Inferior parietal cortex (tissue), 1 donor: ENCODE data around the gene FBXW10.
"Not testable (repeated sequence)": the region's sequence is repeated elsewhere in the genome, so short reads cannot be mapped to it uniquely, and the experiment has no call there.

Experiments
- DNase-seq: peaks from one replicate; pipeline ENCODE4 v3.0.0-alpha.2; 2016; ENCODE audit errors: extremely low spot score

FBXW10 gene

DNA sequence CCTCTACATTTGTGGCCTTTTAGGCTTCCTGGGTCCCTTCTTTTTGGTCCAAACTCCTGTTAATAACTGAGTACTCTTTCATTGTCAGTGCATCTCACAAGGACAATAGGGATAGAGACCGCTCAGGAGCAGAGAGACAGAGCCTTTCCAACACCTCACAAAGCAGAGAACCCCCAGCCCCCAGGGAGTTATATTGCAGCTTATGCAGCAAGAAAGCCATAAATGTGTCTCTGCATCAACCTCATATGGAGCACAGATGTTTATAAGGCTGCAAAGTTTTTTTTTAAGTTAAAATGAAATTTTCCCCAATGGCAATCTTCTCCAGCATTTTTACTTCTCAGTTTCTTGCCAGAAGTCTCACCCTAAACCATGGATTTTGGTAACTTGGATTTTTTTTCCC lies 6.4 kb downstream of the FBXW10 start:
- DNase-seq, result not testable (repeated sequence)

DNA sequence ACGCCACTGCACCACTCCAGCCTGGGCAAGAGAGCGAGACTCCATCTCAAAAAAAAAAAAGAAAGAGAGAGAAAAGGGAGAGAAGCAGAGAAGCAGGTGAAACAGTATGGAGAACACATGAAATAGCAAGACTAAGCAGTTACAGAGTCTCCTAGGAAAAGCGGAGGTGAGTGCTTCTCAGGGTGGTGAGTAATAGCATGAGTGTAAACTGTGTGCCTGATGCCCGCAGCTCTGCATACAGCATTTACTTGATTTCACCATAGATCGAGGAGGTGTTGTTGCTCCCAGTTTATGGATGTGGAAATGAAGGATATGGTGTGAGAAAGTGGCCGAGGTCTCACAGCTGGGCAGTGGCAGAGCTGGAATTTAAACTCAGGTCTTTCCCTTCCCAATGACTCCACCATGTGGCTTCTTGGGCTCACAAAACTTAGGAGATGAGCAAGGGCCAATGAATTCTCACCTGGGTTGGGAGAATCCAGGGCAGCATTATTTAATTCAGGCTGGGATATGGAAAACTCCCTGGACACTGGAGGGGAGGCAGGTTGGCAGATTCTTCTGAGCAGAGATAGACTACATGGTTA lies 10.1 kb downstream of the FBXW10 start:
- not testable (repeated sequence) for DNase-seq

DNA sequence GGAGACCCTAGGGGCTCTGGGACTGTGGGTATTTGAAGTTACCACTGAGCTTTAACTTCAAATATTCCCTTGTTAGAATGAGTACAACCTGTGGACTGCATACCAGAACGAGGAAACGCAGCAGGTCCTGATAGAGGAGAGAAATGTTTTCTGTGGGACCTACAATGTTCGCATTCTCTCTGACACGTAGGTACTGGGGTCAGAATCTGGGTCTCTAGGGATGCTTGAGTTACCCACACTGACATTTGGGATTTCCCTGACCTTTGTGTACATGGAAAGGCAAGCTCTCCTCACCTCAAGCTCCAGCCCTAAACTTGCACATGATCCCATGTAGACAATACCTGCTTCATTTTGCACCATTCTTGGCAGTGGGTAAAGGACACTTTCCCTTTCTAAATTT lies 12.1 kb downstream of the FBXW10 start:
- not testable (repeated sequence) for DNase-seq

DNA sequence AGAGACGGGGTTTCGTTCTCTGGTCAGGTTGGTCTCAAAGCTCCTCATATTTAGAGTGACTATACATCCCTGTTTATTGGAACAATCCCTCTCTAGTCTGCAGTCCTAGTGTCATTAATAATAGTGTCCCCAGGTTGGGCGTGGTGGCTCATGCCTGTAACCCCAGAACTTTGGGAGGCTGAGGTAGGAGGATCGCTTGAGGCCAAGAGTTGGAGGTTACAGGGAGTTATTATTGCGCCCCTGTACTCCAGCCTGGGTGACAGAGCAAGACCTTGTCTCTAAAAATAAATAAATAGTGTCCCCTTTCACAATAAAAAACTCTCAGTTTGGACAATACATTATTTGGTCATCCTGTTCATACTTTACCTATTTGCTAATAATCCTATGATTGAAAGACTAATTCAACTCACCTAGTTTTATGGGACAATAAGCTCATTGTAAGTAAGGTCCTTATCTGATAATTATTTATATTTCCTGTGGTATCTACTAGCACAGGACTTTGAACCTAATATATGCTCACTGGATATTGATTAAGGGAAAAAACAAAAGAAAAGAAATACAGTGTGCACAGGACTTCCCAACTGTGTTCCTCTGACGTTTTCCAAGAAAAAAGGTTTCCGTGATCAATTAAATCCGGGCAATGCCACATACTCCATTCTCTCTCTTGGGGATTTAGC lies 13.7 kb downstream of the FBXW10 start:
- not testable (repeated sequence) for DNase-seq

DNA sequence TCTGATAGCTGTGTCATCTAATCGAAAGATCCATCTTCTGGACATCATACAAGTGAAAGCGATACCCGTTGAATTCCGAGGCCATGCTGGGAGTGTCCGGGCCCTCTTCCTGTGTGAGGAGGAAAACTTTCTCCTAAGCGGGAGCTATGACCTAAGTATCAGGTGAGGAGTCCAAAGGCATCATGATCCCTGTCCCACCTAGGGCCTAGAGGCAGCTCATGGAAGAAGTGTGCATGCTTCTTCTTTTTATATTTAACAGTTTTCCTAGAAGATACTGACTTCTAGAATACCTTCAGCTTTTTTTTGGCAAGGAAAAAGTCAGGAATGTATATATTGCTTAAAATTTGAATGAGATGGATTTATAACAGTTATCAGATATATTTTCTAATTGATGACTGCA lies 14.5 kb downstream of the FBXW10 start:
- DNase-seq, result not testable (repeated sequence)

DNA sequence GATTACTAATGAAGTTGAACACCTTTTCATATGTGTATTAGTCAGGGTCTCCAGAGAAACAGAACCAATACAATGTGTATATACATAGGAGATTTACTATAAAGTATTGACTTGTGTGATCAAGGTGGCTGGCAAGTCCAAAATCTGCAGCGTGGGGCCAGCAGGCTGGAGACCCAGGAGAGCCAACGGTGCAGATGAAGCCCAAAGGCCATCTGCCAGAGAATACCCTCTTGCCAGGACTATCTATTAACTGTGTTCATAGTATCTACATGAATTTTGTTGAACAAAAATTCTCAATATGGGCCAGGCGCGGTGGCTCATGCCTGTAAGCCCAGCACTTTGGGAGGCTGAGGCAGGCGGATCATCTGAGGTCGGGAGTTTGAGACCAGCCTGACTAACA lies 16.4 kb downstream of the FBXW10 start:
- not testable (repeated sequence) for DNase-seq

DNA sequence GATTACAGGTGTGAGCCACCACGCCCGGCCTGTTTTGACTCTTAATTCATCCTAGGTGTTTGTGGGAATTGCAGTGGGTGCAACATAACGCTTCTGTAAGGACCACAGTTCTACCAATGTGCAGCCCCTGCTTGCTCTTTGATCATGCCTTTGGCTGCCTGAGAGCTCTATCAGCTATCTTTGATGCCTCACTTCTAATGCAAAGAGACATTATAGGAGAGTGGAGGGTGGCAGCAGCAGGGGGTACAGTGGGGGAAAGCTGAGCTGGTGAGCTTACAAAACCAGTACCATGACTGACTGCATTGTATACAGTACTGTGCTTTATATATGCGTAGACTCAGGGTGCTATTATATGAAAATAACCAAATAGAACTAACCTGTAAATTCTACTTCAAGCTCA lies 26.7 kb downstream of the FBXW10 start:
- DNase-seq, result not testable (repeated sequence)

DNA sequence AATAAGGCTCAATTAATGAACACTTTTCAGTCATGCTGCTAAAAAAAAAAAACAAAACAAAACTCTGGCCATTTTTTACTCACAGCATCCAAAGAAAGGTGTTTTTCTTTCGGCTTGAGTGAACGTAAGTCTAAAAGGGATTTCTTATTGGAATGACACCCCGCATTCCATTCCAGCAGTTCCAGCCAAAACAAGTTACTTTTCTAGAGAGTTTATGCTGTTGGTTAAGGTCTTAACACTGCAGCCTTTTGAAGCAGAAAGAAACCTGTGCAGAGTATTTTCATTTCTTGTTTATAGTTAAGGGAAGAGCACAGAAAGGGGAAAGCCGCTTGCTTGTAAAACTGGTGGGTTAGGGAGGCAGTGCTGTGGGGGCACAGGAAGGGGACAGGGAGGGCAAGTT lies 27.2 kb downstream of the FBXW10 start:
- DNase-seq, result not testable (repeated sequence)

DNA sequence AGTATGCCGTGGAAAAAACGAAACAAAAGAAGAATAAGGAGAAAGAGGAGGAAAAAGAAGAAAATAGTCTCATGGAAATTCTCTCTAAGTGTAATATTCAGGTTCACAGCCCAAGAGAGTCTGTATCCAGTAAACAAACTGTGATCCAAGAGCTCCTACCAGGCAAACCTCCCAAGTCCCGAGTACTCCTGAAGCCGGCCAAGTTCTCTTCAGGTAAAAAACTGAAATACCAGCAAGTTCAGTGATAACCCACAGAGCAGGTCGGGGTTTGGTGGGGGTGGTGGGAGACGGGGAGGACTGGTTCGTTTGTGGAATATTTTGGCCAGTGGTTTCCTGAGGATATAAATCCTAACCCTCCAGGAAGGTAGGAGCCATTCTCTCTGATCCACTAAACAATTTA lies 28.6 kb downstream of the FBXW10 start:
- no peak for DNase-seq

DNA sequence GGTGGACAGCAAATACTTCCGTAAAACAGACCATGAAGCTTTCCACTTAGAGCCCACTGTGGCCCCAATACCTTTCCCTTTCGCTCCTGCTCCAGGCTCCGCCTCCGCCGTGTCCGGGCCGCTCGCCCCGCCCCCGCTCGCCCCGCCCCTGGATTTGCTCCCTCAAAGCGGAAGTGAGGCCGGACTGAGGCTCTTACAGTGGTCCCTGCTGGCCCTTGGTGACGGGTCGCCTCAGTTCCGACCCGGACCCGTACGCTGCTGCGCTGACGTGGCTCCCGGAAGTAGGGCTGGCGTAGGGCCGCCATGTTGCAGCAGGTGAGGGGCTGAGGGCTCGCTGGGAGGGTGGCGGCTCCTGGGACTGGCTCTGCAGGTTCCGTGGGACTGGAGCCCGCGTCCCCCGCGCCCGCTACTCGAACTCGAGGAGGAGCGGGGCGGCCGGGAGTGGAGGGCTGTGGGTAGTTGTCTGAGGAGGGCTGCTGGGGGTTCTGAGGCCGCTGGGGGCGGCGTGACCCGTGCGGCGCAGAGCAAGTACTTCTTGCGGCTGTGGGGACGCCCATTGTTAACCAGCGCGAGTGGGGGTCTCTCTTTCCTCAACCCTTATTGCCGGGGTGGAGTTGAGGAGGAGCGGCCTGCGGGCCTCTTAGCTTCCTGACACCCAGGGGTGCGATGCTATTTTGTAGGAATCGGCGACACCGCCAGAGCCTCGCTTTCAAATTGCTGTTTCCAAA lies 37.3 kb downstream of the FBXW10 start, which contains the start of gene TVP23B:
Gene TVP23B (plus strand): TSS at position 193 of the 728 bp plus-strand sequence. CDS start 111 bp downstream, at position 304.
- peak; percentile 89 for DNase-seq

DNA sequence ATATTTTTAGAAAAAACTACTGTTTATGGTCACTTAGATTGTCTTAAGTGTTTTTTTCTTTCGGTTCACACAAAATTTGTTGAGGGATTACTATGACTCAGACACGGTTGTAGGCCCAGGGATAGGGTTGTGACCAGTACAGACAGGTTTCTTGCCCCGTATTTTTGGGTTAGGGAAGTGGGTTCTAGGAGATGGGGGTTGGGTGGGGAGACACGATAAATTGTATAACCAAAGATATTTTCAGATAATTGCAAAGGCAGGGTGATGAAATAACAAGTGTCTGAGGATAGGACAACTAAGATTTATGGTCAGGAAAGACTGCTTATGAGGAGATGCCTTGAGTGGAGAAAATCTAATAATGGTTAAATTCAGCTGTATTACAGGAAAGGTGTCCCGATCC lies 38.0 kb downstream of the FBXW10 start:
- not testable (repeated sequence) for DNase-seq

DNA sequence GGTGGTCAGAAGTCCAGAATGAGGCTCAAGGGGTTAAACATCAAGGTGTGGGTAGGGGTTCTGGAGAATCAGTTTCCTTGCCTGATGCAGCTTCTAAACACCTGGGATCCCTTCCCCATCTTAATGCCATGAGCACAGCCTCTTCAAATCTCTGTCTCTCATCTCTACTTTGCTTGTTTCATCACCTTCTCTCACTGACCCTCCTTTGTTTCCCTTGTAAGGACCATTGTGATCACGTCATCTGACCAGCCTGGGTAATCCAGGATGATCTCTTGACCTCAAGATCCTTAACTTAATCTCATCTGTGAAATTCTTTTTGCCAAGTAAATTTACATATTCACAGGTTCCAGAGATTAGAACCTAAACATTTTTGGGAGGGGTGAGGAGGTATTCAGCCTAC lies 42.1 kb downstream of the FBXW10 start:
- not testable (repeated sequence) for DNase-seq

DNA sequence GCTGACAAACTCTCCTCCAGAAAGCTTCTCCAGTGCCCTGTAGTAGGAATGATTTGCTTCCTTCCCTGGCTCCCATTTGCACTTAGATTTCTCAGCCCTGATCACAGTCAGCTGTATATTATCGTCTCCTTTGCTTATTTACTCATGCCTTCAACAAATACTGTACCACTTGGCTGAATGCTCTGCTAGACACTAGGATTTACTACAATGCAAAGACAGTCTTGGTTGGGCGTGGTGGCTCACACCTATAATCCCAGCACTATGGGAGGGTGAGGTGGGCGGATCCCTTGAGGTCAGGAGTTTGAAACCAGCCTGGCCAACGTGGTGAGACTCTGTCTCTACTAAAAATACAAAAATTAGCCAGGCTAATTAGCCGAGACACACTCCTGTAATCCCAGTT lies 43.0 kb downstream of the FBXW10 start:
- not testable (repeated sequence) for DNase-seq

DNA sequence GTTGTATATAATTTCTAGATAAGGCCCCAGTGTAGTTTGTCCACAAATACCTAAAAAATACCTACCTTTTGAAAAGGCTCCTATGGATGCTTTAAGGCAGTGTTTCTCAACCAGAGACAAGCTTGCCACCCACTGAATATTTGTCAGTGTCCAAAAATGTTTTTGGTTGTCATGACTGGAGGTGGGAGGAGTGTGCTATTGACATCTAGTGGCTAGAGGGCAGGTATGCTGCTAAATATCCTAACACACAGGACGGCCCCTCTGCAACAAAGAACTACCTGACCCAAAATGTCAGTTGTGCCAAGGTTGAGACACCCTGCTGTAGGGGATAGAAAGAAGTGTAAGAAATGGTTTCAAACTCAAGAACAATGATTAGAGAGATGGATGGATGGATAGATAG lies 47.5 kb downstream of the FBXW10 start:
- DNase-seq, result not testable (repeated sequence)

DNA sequence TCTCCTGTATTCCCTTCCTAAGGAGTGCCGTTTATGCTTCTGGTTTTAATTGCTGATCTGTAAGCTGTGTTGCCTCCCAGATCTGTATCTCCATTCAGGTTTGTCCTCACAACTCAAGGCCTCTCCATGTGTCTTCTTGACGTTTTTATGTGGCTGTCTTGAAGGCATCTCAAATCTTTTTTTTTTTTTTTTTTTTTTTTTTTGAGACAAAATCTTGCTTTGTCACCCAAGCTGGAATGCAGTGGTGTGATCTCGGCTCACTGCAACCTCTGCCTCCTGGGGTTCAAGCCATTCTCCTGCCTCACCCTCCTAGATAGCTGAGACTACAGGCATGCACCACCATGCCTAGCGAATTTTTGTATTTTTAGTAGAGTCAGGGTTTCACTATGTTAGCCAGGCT lies 51.0 kb downstream of the FBXW10 start:
- DNase-seq, result not testable (repeated sequence)

DNA sequence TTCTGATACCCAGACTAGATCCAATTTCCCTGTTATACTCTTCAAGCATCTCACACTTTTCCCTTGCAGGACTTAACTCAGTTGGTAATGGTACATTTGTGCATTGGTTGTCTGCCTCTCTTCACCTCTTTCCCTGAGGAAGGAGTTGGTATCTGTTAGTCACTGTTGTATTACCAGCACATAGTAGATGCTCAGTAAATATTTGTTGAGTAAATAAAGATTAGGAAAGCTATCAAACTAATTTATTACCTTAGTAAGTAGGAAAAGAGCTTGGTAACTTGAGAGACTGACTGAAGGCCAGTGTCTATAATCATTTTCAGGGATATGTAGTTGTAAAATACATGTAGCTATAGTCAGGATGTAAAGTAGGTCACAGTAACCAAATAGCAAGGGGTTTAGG lies 53.0 kb downstream of the FBXW10 start:
- DNase-seq, result not testable (repeated sequence)

DNA sequence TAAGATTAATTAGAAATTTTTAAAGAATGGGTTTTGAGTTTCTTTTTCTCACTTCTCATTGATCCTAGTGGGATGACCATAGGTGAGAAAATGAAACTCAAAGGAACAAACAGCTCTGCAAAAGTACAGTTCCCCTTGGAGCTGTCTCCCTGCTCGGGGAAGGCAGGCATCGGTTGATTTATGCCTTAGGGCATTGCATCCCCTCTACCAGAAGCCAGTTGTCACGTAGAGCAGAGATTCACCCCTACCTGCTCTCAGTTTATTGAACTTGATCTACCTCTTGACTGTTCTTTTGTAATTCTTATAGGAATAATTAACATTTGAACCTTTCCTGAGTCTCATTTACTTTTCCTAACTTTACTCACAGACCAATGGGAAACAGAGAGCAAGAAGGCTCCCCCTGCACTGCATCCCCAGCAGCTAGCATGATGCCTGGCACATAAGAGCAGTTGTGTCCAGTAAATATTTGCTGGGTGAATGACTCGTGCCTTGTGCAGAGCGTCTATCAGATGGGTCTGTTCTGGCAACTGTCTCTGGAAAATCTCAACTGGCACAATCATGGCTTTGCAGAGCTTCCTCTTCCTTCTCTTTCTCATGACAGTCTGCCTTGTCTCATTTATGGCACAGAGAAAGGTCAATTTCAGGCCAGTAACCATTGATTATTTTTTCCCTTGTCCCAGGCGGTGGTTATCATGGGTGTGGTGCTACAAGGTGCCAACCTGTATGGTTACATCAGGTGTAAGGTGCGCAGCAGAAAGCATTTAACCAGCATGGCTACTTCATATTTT lies 59.8 kb downstream of the FBXW10 start:
- not testable (repeated sequence) for DNase-seq

DNA sequence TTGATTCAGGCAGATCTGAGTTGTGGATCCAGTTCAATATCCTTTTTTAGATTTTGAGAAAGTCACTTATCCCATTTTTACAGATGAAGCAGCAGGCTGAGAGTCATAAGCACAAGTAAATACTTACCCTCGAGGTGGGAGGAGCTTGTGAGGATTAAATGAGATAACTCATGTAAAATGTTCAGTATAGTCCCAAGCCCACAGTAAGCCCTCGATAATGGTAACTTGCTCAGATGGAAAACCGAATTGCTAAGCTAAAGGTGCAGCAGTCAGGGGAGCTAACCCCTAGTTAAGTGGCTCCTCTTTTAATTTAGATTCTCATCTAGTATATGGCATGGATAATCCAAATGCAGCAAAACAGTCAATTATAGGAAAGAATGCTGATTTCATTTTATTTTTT lies 72.1 kb downstream of the FBXW10 start:
- DNase-seq, result not testable (repeated sequence)

DNA sequence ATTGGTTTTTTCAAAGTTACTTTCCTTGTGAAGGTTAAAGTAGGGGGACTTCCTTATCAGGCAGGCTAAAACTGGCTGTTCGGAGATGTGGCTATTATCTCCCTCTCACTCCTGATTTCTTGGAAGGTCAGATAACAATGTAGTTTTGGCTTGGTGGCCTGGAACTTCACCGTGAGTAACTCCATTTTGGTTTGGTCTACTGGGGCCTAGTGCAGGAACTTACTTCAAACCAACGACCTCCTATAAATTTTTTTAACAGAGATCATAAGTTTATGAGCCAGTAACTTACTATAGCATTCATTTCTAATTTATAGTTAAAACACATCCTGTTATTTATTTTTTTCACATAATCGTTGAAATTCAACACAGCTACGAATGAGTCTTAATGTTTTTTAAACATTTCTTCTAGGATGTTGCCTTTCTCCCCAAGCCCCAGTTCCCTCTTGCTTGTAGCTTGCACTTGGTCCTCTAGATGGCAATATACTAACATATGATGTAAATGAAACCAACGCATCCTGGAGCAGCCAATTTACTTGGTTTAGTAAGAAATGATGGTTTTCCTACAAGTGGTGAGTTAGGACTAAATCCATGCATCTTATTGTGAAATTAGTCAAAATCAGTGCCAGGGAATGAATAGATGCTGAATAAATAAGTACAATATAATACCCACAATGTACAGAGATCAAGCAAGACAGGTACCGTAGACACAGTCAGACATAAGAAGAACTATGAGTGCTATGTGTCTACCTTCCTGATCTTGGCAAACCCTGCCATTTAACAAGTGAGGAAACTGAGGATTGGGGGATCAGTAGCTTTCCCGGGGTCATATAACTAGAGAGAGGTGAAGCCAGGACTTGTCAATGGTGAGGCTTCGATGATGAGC lies 72.9 kb downstream of the FBXW10 start:
- DNase-seq, result peak; percentile 73

DNA sequence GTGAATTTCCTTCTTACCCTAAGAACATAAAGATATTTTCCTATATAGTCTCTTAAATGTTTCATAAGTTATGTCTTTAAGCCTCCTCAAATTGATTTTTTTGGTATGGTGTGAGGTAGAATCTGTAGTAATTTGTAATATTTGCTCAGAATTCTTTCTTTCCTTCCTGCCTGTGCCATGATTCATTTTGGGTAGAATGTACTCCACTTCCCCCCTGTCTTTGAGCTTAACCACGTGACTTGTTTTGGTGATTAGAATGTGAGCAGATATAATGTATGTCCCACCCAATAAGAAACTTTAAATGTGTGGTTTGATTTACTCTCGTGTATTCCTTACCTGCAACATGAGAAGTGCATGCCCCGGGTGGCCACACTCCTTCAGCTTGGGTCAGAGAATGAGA lies 77.6 kb downstream of the FBXW10 start:
- not testable (repeated sequence) for DNase-seq

DNA sequence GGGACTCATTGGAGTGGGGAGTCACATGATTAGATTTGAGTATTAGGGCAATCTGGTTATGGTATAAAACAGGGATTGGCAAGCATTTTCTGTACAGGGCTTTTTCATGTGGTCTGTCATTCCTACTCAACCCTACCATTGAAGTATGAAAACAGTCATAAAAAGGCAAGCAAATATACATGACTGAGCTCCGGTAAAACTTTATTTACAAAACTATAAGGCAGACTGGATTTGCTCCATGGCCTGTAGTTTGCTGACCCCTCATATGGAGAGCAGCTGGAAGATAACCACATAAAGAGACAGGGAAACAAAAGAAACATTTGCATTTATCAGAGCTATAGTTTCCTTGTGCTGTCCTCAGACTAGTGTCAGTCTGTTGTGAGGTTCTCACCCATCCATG lies 83.8 kb downstream of the FBXW10 start:
- not testable (repeated sequence) for DNase-seq
